ENCODE results near the gene ZFAND3.

The ZFAND3 gene

GRCh38 chr6:38133932-38134703 lies 314.6 kb downstream of the ZFAND3 start:
- H3K27me3 ChIP-seq = no peaks in the 10 kb centered on the region
- no peaks in the 10 kb centered on the region; the same call in 1 of the 2 replicates for H3K36me3 ChIP-seq
- H3K4me1 ChIP-seq = no peaks in the 10 kb centered on the region
- TF ChIP-seq, protein P1, sequence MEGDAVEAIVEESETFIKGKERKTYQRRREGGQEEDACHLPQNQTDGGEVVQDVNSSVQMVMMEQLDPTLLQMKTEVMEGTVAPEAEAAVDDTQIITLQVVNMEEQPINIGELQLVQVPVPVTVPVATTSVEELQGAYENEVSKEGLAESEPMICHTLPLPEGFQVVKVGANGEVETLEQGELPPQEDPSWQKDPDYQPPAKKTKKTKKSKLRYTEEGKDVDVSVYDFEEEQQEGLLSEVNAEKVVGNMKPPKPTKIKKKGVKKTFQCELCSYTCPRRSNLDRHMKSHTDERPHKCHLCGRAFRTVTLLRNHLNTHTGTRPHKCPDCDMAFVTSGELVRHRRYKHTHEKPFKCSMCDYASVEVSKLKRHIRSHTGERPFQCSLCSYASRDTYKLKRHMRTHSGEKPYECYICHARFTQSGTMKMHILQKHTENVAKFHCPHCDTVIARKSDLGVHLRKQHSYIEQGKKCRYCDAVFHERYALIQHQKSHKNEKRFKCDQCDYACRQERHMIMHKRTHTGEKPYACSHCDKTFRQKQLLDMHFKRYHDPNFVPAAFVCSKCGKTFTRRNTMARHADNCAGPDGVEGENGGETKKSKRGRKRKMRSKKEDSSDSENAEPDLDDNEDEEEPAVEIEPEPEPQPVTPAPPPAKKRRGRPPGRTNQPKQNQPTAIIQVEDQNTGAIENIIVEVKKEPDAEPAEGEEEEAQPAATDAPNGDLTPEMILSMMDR (IDR thresholded peaks at IDR 0.05; ENCODE audit: low read depth, low read length) = no peak
- no peak overlapping the region for H3K4me3 ChIP-seq (ENCODE audit: low read depth, low read length)
- DNase-seq = no peak
- no peaks in the 10 kb centered on the region for H3K9me3 ChIP-seq

GRCh38 chr6:38134704-38135088 lies 315.2 kb downstream of the ZFAND3 start:
- Histone ChIP-seq H3K4me3 (ENCODE audit: low read depth, low read length) (no peak overlapping the region), H3K9me3 (no peaks in the 10 kb centered on the region), H3K36me3 (no peaks in the 10 kb centered on the region; the same call in 1 of the 2 replicates), H3K4me1 (no peaks in the 10 kb centered on the region), H3K27me3 (no peaks in the 10 kb centered on the region)
- TF ChIP-seq, protein P1 (IDR thresholded peaks at IDR 0.05; ENCODE audit: low read depth, low read length) = no peak
- DNase-seq = no peak

DNA sequence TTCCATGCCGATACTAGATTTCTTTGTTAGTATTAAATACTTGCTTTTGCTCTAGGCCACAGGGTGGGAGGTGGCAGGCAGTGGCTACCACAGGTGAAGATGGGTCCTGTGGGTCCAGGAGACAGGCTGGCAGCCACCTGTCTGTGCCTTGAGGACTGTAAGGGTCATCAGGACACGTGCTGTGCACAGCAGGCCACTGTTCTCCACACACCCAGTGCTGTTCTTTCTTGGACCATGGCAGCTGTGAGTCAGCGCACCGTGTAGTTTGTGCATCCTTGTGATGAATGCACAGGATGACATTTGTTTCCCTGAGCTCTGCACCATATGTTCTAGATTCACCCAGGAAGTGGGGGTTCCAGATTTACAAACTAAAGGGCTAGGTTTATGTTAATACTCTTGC lies 317.0 kb downstream of the ZFAND3 start:
- Histone ChIP-seq H3K36me3 (no peaks in the 10 kb centered on the region; the same call in 1 of the 2 replicates), H3K4me3 (ENCODE audit: low read depth, low read length) (no peak overlapping the region), H3K27me3 (no peaks in the 10 kb centered on the region), H3K4me1 (no peaks in the 10 kb centered on the region), H3K9me3 (no peaks in the 10 kb centered on the region)
- DNase-seq = no peak
- TF ChIP-seq, protein P1 (IDR thresholded peaks at IDR 0.05; ENCODE audit: low read depth, low read length) = no peak

- no peak overlapping the region for H3K4me3 ChIP-seq (ENCODE audit: low read depth, low read length)
- H3K27me3 ChIP-seq = no peaks in the 10 kb centered on the region
- H3K9me3 ChIP-seq = no peaks in the 10 kb centered on the region
- H3K4me1 ChIP-seq = no peaks in the 10 kb centered on the region
- H3K36me3 ChIP-seq = no peaks in the 10 kb centered on the region; the same call in 1 of the 2 replicates
- TF ChIP-seq, protein P1 (IDR thresholded peaks at IDR 0.05; ENCODE audit: low read depth, low read length) = no peak
- DNase-seq = no peak
These were observed 318.2 kb downstream of the ZFAND3 start for GRCh38 chr6:38137608-38138265.

- Histone ChIP-seq H3K4me1 (no peaks in the 10 kb centered on the region), H3K27me3 (no peaks in the 10 kb centered on the region), H3K36me3 (no peaks in the 10 kb centered on the region; the same call in 1 of the 2 replicates), H3K4me3 (ENCODE audit: low read depth, low read length) (no peak overlapping the region), H3K9me3 (no peaks in the 10 kb centered on the region)
- TF ChIP-seq, protein P1 (IDR thresholded peaks at IDR 0.05; ENCODE audit: low read depth, low read length) = no peak
- DNase-seq = no peak
These were observed 318.8 kb downstream of the ZFAND3 start for GRCh38 chr6:38138374-38138773.

GRCh38 chr6:38141085-38141484 lies 321.6 kb downstream of the ZFAND3 start:
- TF ChIP-seq, protein P1 (IDR thresholded peaks at IDR 0.05; ENCODE audit: low read depth, low read length) = no peak
- no peak for DNase-seq
- Histone ChIP-seq H3K4me1 (no peaks in the 10 kb centered on the region), H3K9me3 (no peaks in the 10 kb centered on the region), H3K36me3 (no peaks in the 10 kb centered on the region), H3K27me3 (no peaks in the 10 kb centered on the region), H3K4me3 (ENCODE audit: low read depth, low read length) (no peak overlapping the region)
